DOHH2 (cell line): ENCODE results near the gene MTX2.

Experiments used
- H3F3A ChIP-seq: fragments of 200-600 bp; sonication (generic), shearing (Covaris generic); 2 replicates; pipeline ENCODE4 v1.6.0; 2016; ENCODE audit warnings: antibody characterized with exemption, mild to moderate bottlenecking; ENCODE audit not compliant: control insufficient read depth, insufficient read depth
- H3K27ac ChIP-seq: fragments of 200-600 bp; sonication (generic); 2 replicates; pipeline ENCODE4 v1.5.1; 2014; ENCODE audit warnings: low read depth, mild to moderate bottlenecking, low read length, moderate library complexity
- H3K27me3 ChIP-seq: fragments of 200-600 bp; sonication (generic); 2 replicates; pipeline ENCODE4 v1.6.1; 2014; ENCODE audit warnings: mild to moderate bottlenecking, low read length, mixed read lengths; ENCODE audit not compliant: control insufficient read depth
- H3K36me3 ChIP-seq: fragments of 200-600 bp; sonication (generic); 2 replicates; pipeline ENCODE4 v1.6.1; 2014; ENCODE audit warnings: mild to moderate bottlenecking, low read length, moderate library complexity, mixed read lengths; ENCODE audit not compliant: control insufficient read depth
- H3K4me1 ChIP-seq: fragments of 200-600 bp; sonication (generic); 2 replicates; pipeline ENCODE4 v1.6.1; 2014; ENCODE audit warnings: mild to moderate bottlenecking, low read length, mixed read lengths; ENCODE audit not compliant: control insufficient read depth
- H3K4me2 ChIP-seq: fragments of 200-600 bp; sonication (generic); 2 replicates; pipeline ENCODE4 v1.6.0; 2014; ENCODE audit warnings: mild to moderate bottlenecking, low read length, moderate library complexity
- H3K4me3 ChIP-seq: fragments of 200-600 bp; sonication (generic); 2 replicates; pipeline ENCODE4 v1.5.1; 2014; ENCODE audit warnings: mild to moderate bottlenecking, low read length, mixed read lengths
- H3K79me2 ChIP-seq: fragments of 200-600 bp; sonication (generic); 2 replicates; pipeline ENCODE4 v1.6.1; 2014; ENCODE audit warnings: mild to moderate bottlenecking, low read length, mixed read lengths; ENCODE audit not compliant: control insufficient read depth
- H3K9me2 ChIP-seq: fragments of 200-600 bp; sonication (generic); replicated peaks from 2 replicates; pipeline ENCODE4 v1.6.1; 2014; ENCODE audit warnings: mild to moderate bottlenecking, low read length, mixed read lengths; ENCODE audit not compliant: control insufficient read depth
- H3K9me3 ChIP-seq: fragments of 200-600 bp; sonication (generic); 2 replicates; pipeline ENCODE4 v1.6.1; 2014; ENCODE audit warnings: antibody characterized with exemption, low read length, mixed read lengths; ENCODE audit not compliant: control insufficient read depth, insufficient read depth
- H4K20me1 ChIP-seq: fragments of 200-600 bp; sonication (generic); 2 replicates; pipeline ENCODE4 v1.6.0; 2014; ENCODE audit warnings: low read depth, mild to moderate bottlenecking, antibody characterized with exemption, low read length, moderate library complexity; ENCODE audit not compliant: control insufficient read depth, insufficient read depth
- EZH2phosphoT487 ChIP-seq: fragments of 200-600 bp; sonication (generic); IDR thresholded peaks from 2 replicates; pipeline ENCODE4 v1.6.1; 2017; ENCODE audit warnings: borderline replicate concordance, mild to moderate bottlenecking, antibody characterized with exemption, low read length, moderate library complexity, mixed read lengths
- TF ChIP-seq, protein P1 (sequence below): fragments of 200-600 bp; sonication (generic); IDR thresholded peaks from one replicate; pipeline ENCODE4 v1.5.1; 2014; ENCODE audit warnings: antibody characterized with exemption, mild to moderate bottlenecking, low read depth, low read length; ENCODE audit not compliant: poor library complexity, severe bottlenecking

Gene MTX2

DNA sequence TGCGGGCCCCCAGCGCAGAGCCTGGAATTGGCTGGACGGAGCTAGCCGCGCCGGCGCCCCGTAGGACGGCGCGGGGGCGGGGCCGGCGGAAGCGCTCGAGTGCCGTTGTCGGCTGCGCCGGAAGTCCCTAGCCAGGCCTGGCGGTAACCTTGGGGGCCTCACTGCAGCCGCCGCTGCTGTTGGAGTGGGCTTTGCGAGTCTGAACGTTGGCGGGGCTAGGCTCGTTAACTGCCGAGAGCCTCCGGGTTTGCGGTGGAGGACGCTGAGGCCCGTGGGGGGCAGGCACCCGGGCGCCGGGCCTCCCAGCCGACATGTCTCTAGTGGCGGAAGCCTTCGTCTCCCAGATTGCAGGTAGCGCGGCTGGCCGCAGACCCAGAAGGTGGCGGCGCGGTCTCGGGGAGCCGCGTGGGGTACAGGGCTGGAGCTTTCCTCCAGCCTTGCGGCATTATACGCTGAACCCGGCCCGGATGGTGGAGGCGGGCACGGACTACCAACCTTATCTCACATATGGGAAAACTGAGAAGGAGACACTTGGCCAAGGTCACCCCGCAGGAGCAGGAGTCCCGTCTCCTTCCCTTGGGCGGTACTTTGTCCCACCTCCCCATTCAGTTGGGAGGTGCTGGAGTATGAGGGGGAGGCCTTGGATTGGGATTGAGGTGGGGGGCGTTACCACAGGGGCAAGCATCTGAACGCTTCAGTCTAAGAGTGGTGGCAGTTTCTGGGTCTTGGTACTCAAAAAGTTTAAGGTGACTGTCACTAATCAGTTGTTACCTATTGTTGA is at the start of gene MTX2:
Gene MTX2, plus strand, starts transcription at position 124 of the 781 bp plus-strand sequence. Its CDS starts 188 bp downstream, at position 312.
- H3K4me3 ChIP-seq, result peak within 1 kb of the TSS; percentile 98
- no peak for TF ChIP-seq EZH2phosphoT487
- TF ChIP-seq, protein P1, sequence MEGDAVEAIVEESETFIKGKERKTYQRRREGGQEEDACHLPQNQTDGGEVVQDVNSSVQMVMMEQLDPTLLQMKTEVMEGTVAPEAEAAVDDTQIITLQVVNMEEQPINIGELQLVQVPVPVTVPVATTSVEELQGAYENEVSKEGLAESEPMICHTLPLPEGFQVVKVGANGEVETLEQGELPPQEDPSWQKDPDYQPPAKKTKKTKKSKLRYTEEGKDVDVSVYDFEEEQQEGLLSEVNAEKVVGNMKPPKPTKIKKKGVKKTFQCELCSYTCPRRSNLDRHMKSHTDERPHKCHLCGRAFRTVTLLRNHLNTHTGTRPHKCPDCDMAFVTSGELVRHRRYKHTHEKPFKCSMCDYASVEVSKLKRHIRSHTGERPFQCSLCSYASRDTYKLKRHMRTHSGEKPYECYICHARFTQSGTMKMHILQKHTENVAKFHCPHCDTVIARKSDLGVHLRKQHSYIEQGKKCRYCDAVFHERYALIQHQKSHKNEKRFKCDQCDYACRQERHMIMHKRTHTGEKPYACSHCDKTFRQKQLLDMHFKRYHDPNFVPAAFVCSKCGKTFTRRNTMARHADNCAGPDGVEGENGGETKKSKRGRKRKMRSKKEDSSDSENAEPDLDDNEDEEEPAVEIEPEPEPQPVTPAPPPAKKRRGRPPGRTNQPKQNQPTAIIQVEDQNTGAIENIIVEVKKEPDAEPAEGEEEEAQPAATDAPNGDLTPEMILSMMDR, result peak; percentile 19
- no peaks in the 10 kb centered on the region for H3F3A ChIP-seq
- peak within 1 kb of the TSS; percentile 76 for H3K4me2 ChIP-seq
- no peaks in the 10 kb centered on the region for H3K9me2 ChIP-seq
- H3K4me1 ChIP-seq, result peaks cover 11% of the 10 kb centered on the region
- H3K9me3 ChIP-seq, result no peaks in the 10 kb centered on the region
- peaks cover 48% of the 10 kb centered on the region for H3K79me2 ChIP-seq
- H3K27me3 ChIP-seq, result no peaks in the 10 kb centered on the region
- peak within 1 kb of the TSS; percentile 69 for H3K27ac ChIP-seq
- peaks cover 8% of the 10 kb centered on the region for H3K36me3 ChIP-seq
- H4K20me1 ChIP-seq, result no peaks in the 10 kb centered on the region

DNA sequence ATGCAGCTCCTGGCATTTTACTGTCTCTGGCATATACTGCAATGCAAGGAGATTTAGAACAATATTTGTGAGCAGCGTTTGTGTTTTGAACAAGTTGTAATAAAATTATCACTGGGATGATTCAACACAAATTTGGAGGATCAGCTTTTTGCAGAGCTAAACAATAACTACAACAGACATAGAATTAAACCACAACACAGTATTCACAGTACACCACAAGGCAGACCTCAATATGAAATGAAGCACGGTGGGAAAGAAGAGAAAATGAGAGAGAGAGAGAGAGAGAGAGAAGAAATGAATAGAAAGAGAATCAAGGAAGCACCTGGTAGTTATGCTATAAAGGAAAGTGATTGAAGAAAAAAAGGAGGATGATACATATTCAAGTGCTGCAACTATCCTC is 41.4 kb upstream of the MTX2 start:
- Histone ChIP-seq H4K20me1 (no peaks in the 10 kb centered on the region), H3K79me2 (no peaks in the 10 kb centered on the region), H3K36me3 (no peaks in the 10 kb centered on the region), H3K4me1 (no peaks in the 10 kb centered on the region), H3F3A (no peaks in the 10 kb centered on the region), H3K27me3 (no peaks in the 10 kb centered on the region), H3K4me3 (no peak overlapping the region), H3K9me3 (no peaks in the 10 kb centered on the region), H3K9me2 (no peaks in the 10 kb centered on the region), H3K27ac (no peak overlapping the region), H3K4me2 (no peak overlapping the region)
- TF ChIP-seq EZH2phosphoT487, result no peak
- TF ChIP-seq, protein P1, result no peak

DNA sequence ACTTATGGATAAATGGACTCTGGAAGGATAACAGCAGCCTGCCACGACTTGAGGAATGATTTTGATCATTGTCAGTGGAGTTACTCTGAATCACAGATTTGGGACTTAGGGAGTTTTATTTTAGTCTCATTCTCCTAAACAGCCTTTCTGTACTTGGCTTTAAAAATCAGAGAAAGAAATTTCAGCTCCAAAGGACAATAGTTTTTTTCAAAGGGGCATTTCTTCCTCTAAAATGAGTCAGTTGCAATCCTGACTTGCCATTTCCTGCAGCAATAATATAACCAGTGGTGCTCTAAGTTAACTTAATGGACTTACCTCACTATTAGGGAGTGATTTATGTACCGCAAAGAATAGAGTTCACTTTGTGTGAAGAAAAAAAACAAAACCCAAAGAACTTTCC is 35.1 kb upstream of the MTX2 start:
- no peaks in the 10 kb centered on the region for H3F3A ChIP-seq

More for the DNA sequence above, 35.1 kb upstream of the MTX2 start:
- Histone ChIP-seq H3K4me3 (no peak overlapping the region), H3K27ac (no peak overlapping the region), H3K4me2 (no peak overlapping the region), H3K4me1 (no peaks in the 10 kb centered on the region), H3K9me3 (no peaks in the 10 kb centered on the region), H3K9me2 (no peaks in the 10 kb centered on the region), H3K79me2 (no peaks in the 10 kb centered on the region), H3K27me3 (no peaks in the 10 kb centered on the region), H4K20me1 (no peaks in the 10 kb centered on the region), H3K36me3 (no peaks in the 10 kb centered on the region)
- TF ChIP-seq, protein P1, result no peak
- TF ChIP-seq EZH2phosphoT487, result no peak
